Colonic mucosa (tissue), 4 donors: ENCODE data around the gene SNX14. TPM values are rescaled to one million over a fixed set of nuclear protein-coding genes. Genes with fewer than 3 reads are reported as not detected.

Experiments used
- DNase-seq: peaks from one replicate; pipeline ENCODE4 v3.0.0-alpha.2; 2020
- H3K27ac ChIP-seq: fragments of 200-600 bp; one replicate; pipeline ENCODE4 v1.8.0; 2021
- H3K27me3 ChIP-seq: fragments of 200-600 bp; one replicate; pipeline ENCODE4 v1.8.0; 2021
- H3K36me3 ChIP-seq: fragments of 200-600 bp; one replicate; pipeline ENCODE4 v1.8.0; 2021
- H3K4me1 ChIP-seq: fragments of 200-600 bp; one replicate; pipeline ENCODE4 v1.8.0; 2021; ENCODE audit warnings: mild to moderate bottlenecking
- H3K4me3 ChIP-seq: fragments of 200-600 bp; one replicate; pipeline ENCODE4 v1.8.0; 2021
- H3K9ac ChIP-seq, 2 donors: one replicate each; pipeline ENCODE4 v1.7.0; 2013; ENCODE audit warnings: control low read depth in 2 of 2, low read depth in 2 of 2, low read length in 2 of 2
- H3K9me3 ChIP-seq: fragments of 200-600 bp; one replicate; pipeline ENCODE4 v1.8.0; 2021
- CTCF ChIP-seq: fragments of 200-600 bp; IDR thresholded peaks from one replicate; pipeline ENCODE4 v1.8.0; 2022; ENCODE audit warnings: antibody characterized with exemption, mild to moderate bottlenecking
- intact Hi-C: fragments of 100-400 bp; cut with DNase I; formaldehyde crosslinking; loops from one replicate; pipeline ENCODE4 v1.14.1; 2022
- total RNA-seq, 2 donors: library from RNA; stranded (reverse); fragmentation: NEBNext Ultra II Directional in 1 of 2; extraction: Animal tissue kit (Norgen Biotek cat#: 25700) in 1 of 2; gene quantifications; one replicate each; pipeline ENCODE4 v1.2.1, GENCODE V29; 2021
- donor health status: healthy.
- donor health status: DM: no; HTN: no; CAD: no.
- donor health status: DM: no; HTN: no; CAD: no.

Gene SNX14
- total RNA-seq, 2 donors from 2014 or later: 52.5 to 80.6 TPM

GRCh38 chr6:85460921-85461797 lies 132.5 kb downstream of the SNX14 start:
- Histone ChIP-seq H3K36me3 (no peaks in the 10 kb centered on the region), H3K4me3 (no peak overlapping the region), H3K4me1 (no peaks in the 10 kb centered on the region), H3K27me3 (no peaks in the 10 kb centered on the region), H3K9ac (no peak overlapping the region), H3K27ac (no peak overlapping the region), H3K9me3 (no peaks in the 10 kb centered on the region)
- TF ChIP-seq CTCF: no peak
- DNase-seq: no peak
- intact Hi-C loops: no loop called here

- Histone ChIP-seq H3K27ac (no peak overlapping the region), H3K9ac (no peak overlapping the region), H3K27me3 (no peaks in the 10 kb centered on the region), H3K4me1 (no peaks in the 10 kb centered on the region), H3K9me3 (no peaks in the 10 kb centered on the region), H3K4me3 (no peak overlapping the region), H3K36me3 (no peaks in the 10 kb centered on the region)
- no peak for DNase-seq
- intact Hi-C loops: no loop called here
- no peak for TF ChIP-seq CTCF
Measured at GRCh38 chr6:85460154-85460920, 133.3 kb downstream of the SNX14 start.

- H3K36me3 ChIP-seq: no peaks in the 10 kb centered on the region
- no peak overlapping the region for H3K27ac ChIP-seq
- TF ChIP-seq CTCF: no peak
- H3K4me1 ChIP-seq: no peaks in the 10 kb centered on the region
- no peaks in the 10 kb centered on the region for H3K27me3 ChIP-seq
- DNase-seq: no peak
- H3K9ac ChIP-seq: no peak overlapping the region
- intact Hi-C loops: no loop called here
- no peak overlapping the region for H3K4me3 ChIP-seq
- H3K9me3 ChIP-seq: no peaks in the 10 kb centered on the region
Measured at GRCh38 chr6:85459224-85459901, 134.3 kb downstream of the SNX14 start.

DNA sequence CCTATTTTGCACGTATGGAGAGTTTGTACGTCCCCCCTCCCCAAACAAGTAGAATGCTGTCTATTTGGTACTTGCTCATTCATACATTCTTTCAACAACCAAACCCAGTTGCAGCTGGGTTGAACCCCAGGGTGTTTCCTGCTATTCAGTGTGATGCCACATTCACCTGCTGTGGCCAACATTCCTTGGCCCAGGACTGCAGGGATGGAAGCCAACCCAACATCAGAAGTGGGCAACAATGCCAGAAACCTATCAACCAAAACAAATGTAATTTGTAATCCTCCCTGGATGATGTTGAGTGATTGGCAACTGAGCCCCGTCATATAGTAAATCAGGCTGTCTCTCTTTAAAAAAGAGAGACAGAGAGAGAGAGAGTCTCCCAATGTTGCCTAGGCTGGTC lies 134.9 kb downstream of the SNX14 start:
- DNase-seq: no peak
- H3K9me3 ChIP-seq: no peaks in the 10 kb centered on the region
- H3K27ac ChIP-seq: no peak overlapping the region
- no peak overlapping the region for H3K9ac ChIP-seq
- no peaks in the 10 kb centered on the region for H3K4me1 ChIP-seq
- H3K4me3 ChIP-seq: no peak overlapping the region
- no peaks in the 10 kb centered on the region for H3K27me3 ChIP-seq
- intact Hi-C loops: no loop called here
- no peaks in the 10 kb centered on the region for H3K36me3 ChIP-seq
- no peak for TF ChIP-seq CTCF

GRCh38 chr6:85458184-85458583 lies 135.5 kb downstream of the SNX14 start:
- Histone ChIP-seq H3K4me3 (no peak overlapping the region), H3K9me3 (no peaks in the 10 kb centered on the region), H3K4me1 (no peaks in the 10 kb centered on the region), H3K36me3 (no peaks in the 10 kb centered on the region), H3K27ac (no peak overlapping the region), H3K9ac (no peak overlapping the region), H3K27me3 (no peaks in the 10 kb centered on the region)
- no peak for DNase-seq
- no peak for TF ChIP-seq CTCF
- intact Hi-C loops: no loop called here
